ENCODE results near the gene GPR183. TPM values are rescaled to one million over a fixed set of nuclear protein-coding genes. Genes with fewer than 3 reads are reported as not detected.

Gene GPR183
- total RNA-seq, 1 experiment from 2014 or later: not detected

GRCh38 chr13:99334221-99334620 lies 27.0 kb upstream of the GPR183 start:
- no TSS peak for BruUV-seq (replicated peaks)
- intact Hi-C loops (cut with micrococcal nuclease): no loop called here
- ChIA-PET POLR2A (interaction anchor here (1.2 kb wide), 1 partner anchor 64 kb away, joined by 4 read pairs; no protein-coding TSS in a partner anchor), CTCF (interaction anchor here (0.7 to 2.7 kb wide), 3 partner anchors 103 to 424 kb away, joined by 3 to 11 read pairs (median 4); no protein-coding TSS in a partner anchor)
- no peak for TF ChIP-seq CTCF (IDR thresholded peaks at IDR 0.05; ENCODE audit: unreplicated experiment)
- H3K27ac Mint-ChIP-seq (ENCODE audit: low read depth, unreplicated experiment): no peak overlapping the region
- H3K27me3 Mint-ChIP-seq (ENCODE audit: insufficient read depth, unreplicated experiment): no peaks in the 10 kb centered on the region
- peaks cover 17% of the 10 kb centered on the region for H3K4me1 Mint-ChIP-seq (ENCODE audit: insufficient read depth, unreplicated experiment)
- H3K36me3 Mint-ChIP-seq (ENCODE audit: insufficient read depth, unreplicated experiment): peaks cover 37% of the 10 kb centered on the region
- no peaks in the 10 kb centered on the region for H3K9me3 Mint-ChIP-seq (ENCODE audit: unreplicated experiment)
- H3K4me3 Mint-ChIP-seq (ENCODE audit: unreplicated experiment): no peak overlapping the region
- no peak for DNase-seq (ENCODE audit: unreplicated experiment)

GRCh38 chr13:99332456-99332855 lies 25.3 kb upstream of the GPR183 start:
- DNase-seq (ENCODE audit: unreplicated experiment): no peak
- Mint-ChIP-seq H3K4me1 (ENCODE audit: insufficient read depth, unreplicated experiment) (peaks cover 10% of the 10 kb centered on the region), H3K9me3 (ENCODE audit: unreplicated experiment) (no peaks in the 10 kb centered on the region), H3K4me3 (ENCODE audit: unreplicated experiment) (no peak overlapping the region), H3K27me3 (ENCODE audit: insufficient read depth, unreplicated experiment) (no peaks in the 10 kb centered on the region), H3K27ac (ENCODE audit: low read depth, unreplicated experiment) (no peak overlapping the region), H3K36me3 (ENCODE audit: insufficient read depth, unreplicated experiment) (peaks cover 40% of the 10 kb centered on the region)
- ChIA-PET POLR2A (no interaction called here), CTCF (interaction anchor here (0.6 kb wide), 1 partner anchor 104 kb away, joined by 4 read pairs; no protein-coding TSS in a partner anchor)
- intact Hi-C loops (cut with micrococcal nuclease): no loop called here
- no peak for TF ChIP-seq CTCF (IDR thresholded peaks at IDR 0.05; ENCODE audit: unreplicated experiment)
- BruUV-seq (replicated peaks): no TSS peak

- Mint-ChIP-seq H3K9me3 (ENCODE audit: unreplicated experiment) (no peaks in the 10 kb centered on the region), H3K27me3 (ENCODE audit: insufficient read depth, unreplicated experiment) (no peaks in the 10 kb centered on the region), H3K27ac (ENCODE audit: low read depth, unreplicated experiment) (no peak overlapping the region), H3K4me1 (ENCODE audit: insufficient read depth, unreplicated experiment) (peaks cover 10% of the 10 kb centered on the region), H3K36me3 (ENCODE audit: insufficient read depth, unreplicated experiment) (peaks cover 46% of the 10 kb centered on the region), H3K4me3 (ENCODE audit: unreplicated experiment) (no peak overlapping the region)
- peak; percentile 55 for DNase-seq (ENCODE audit: unreplicated experiment)
- POLR2A ChIA-PET: no interaction called here
- CTCF ChIA-PET: interaction anchor here (0.6 kb wide), 1 partner anchor 105 kb away, joined by 4 read pairs; no protein-coding TSS in a partner anchor
- no TSS peak for BruUV-seq (replicated peaks)
- TF ChIP-seq CTCF (IDR thresholded peaks at IDR 0.05; ENCODE audit: unreplicated experiment): no peak
- intact Hi-C loops (cut with micrococcal nuclease): no loop called here
These were observed 24.7 kb upstream of the GPR183 start for GRCh38 chr13:99331881-99332293.

- no TSS peak for BruUV-seq (replicated peaks)
- H3K27me3 Mint-ChIP-seq (ENCODE audit: insufficient read depth, unreplicated experiment): no peaks in the 10 kb centered on the region
- H3K27ac Mint-ChIP-seq (ENCODE audit: low read depth, unreplicated experiment): no peak overlapping the region
- H3K4me1 Mint-ChIP-seq (ENCODE audit: insufficient read depth, unreplicated experiment): peaks cover 10% of the 10 kb centered on the region
- H3K36me3 Mint-ChIP-seq (ENCODE audit: insufficient read depth, unreplicated experiment): peaks cover 45% of the 10 kb centered on the region
- ChIA-PET POLR2A (interaction anchor here (1.7 kb wide), 1 partner anchor 9 kb away, joined by 6 read pairs; no protein-coding TSS in a partner anchor), CTCF (interaction anchor here (0.6 to 0.7 kb wide), 4 partner anchors 13 to 1015 kb away, joined by 3 to 5 read pairs (median 4); no protein-coding TSS in a partner anchor)
- DNase-seq (ENCODE audit: unreplicated experiment): no peak
- intact Hi-C loops (cut with micrococcal nuclease): no loop called here
- no peaks in the 10 kb centered on the region for H3K9me3 Mint-ChIP-seq (ENCODE audit: unreplicated experiment)
- TF ChIP-seq CTCF (IDR thresholded peaks at IDR 0.05; ENCODE audit: unreplicated experiment): no peak
- no peak overlapping the region for H3K4me3 Mint-ChIP-seq (ENCODE audit: unreplicated experiment)
These were observed 23.7 kb upstream of the GPR183 start for GRCh38 chr13:99330942-99331341.

Data from MCF 10A (cell line).